Stomach (tissue), 9 donors: ENCODE measurements around the gene TRNP1. TPM values are rescaled to one million over a fixed set of nuclear protein-coding genes. Genes with fewer than 3 reads are reported as not detected.
"Not testable (repeated sequence)": the region's sequence is repeated elsewhere in the genome, so short reads cannot be mapped to it uniquely, and the experiment has no call there.

ENCODE experiments used
- DNase-seq, 2 donors: peaks; one replicate each; pipeline versions ENCODE4 v3.0.0 to v3.0.0-alpha.2; 2013 to 2019
- H3K27ac ChIP-seq, 5 donors: fragments of 200-600 bp in 4 of 5; sonication (generic) in 4 of 5; one replicate each; pipeline ENCODE4 v1.5.1; 2013 to 2019; ENCODE audit warnings: mild to moderate bottlenecking in 1 of 5, moderate library complexity in 1 of 5
- H3K27me3 ChIP-seq, 3 donors: fragments of 200-600 bp; sonication (generic); one replicate each; pipeline ENCODE4 v1.5.1; 2017 to 2019; ENCODE audit warnings: mixed run types in 1 of 3
- H3K36me3 ChIP-seq, 4 donors: fragments of 200-600 bp; sonication (generic); 1 replicate in 3 of 4; 2 replicates in 1 of 4; pipeline ENCODE4 v1.5.1; 2016 to 2019
- H3K4me1 ChIP-seq, 4 donors: fragments of 200-600 bp; sonication (generic); one replicate each; pipeline ENCODE4 v1.5.1; 2016 to 2019
- H3K4me3 ChIP-seq, 4 donors: fragments of 200-600 bp; sonication (generic) in 3 of 4; one replicate each; pipeline ENCODE4 v1.5.1; 2016 to 2019; ENCODE audit warnings: mild to moderate bottlenecking in 1 of 4
- H3K9me3 ChIP-seq, 4 donors: fragments of 200-600 bp; sonication (generic); one replicate each; pipeline ENCODE4 v1.5.1; 2016 to 2019
- EP300 ChIP-seq: sonication (generic); formaldehyde crosslinking; IDR thresholded peaks from one replicate; pipeline ENCODE4 v1.6.1; 2017; ENCODE audit warnings: antibody characterized with exemption
- POLR2A ChIP-seq, 4 donors: fragments of 450-650 bp; IDR thresholded peaks; one replicate each; pipeline ENCODE4 v1.6.1; 2016; ENCODE audit warnings: antibody characterized with exemption in 4 of 4, control low read depth in 2 of 4, mild to moderate bottlenecking in 1 of 4, moderate library complexity in 1 of 4
- POLR2AphosphoS5 ChIP-seq, 3 donors: sonication (generic); formaldehyde crosslinking; IDR thresholded peaks; one replicate each; pipeline ENCODE4 v1.6.1; 2016; ENCODE audit warnings: antibody characterized with exemption in 3 of 3
- WGBS, 5 donors: extraction: QIAGEN DNeasy Blood & Tissue Kit in 3 of 5; methylation state at CpG; one replicate each; pipeline versions ENCODE4 v1.1.5 to v1.1.7; 2013 to 2018; 5-methylcytosine and 5-hydroxymethylcytosine counted together
- intact Hi-C: fragments of 100-400 bp; cut with DNase I; formaldehyde crosslinking; loops from one replicate; pipeline ENCODE4 v1.15.1; 2023; ENCODE audit warnings: low total_unique reads
- polyA plus RNA-seq, 3 donors: library from polyadenylated mRNA; stranded (reverse); fragments of 200-250 nt; gene quantifications; one replicate each; pipeline ENCODE4 v1.2.3, GENCODE V29; 2013
- total RNA-seq, 5 donors: library from RNA; depleted of rRNA; stranded (reverse); fragments of >200 nt; gene quantifications; one replicate each; pipeline versions ENCODE4 v1.1.0 to v1.2.3, GENCODE V29; 2014 to 2016
- TF ChIP-seq, protein P1 (sequence below), 7 experiments: fragments of 450-650 bp in 4 of 7; fragments of 200-600 bp in 3 of 7; sonication (generic) in 3 of 7; IDR thresholded peaks; one replicate each; pipeline ENCODE4 v1.5.1; 2016 to 2019; ENCODE audit warnings: antibody characterized with exemption in 7 of 7, control low read depth in 2 of 7, mild to moderate bottlenecking in 1 of 7
- donor health status: healthy with polysubstance abuse.
- donor health status: Bipolar disorder and iron deficiency.
- donor health status: healthy.

TRNP1 gene
- total and polyA plus RNA-seq, 8 donors, result 1.7 to 216 (median 107) TPM

DNA sequence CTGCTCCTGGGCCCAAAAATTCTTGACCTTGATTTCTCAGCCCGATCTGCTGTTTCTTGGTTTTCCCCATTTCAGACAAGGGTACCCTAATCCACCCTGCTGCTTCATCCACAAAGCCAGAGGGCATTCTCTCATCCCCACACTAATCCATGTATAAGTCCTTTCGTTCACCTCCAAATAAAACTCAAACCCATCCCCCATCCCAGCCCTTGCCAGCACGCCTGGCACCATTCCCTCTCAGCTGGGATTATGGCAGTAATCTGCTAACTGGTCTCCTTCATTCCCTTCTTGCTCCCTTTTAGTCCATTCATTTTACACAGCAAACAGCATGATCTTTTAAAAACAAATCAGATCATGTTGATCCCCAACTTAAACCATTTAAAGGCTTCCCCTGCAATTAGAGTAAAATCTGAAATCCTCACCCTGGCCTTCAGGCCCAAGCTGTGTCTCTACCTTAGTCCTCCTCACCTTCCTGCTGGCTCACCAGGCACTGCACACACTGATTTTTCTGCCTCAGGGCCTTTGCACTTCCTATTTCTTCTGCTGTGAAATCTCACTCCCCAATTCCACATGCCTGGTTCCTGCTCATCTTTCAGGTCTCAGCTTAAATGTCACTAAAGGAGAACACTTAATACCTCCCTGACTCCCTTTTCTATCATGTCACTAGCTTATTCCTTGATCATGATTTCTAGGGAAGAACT, 12.2 kb upstream of the TRNP1 start:
- H3K36me3 ChIP-seq, result no peaks in the 10 kb centered on the region
- intact Hi-C loops, result no loop called here
- 59 to 70% (median 63%) methylated on average over 3 of the region's 3 CpGs for WGBS, 5 donors
- H3K4me1 ChIP-seq, result peaks cover 0 to 3% (median 0%) of the 10 kb centered on the region in 4 donors
- no peaks in the 10 kb centered on the region for H3K9me3 ChIP-seq
- H3K4me3 ChIP-seq, result no peak overlapping the region
- peaks cover 0 to 20% (median 0%) of the 10 kb centered on the region in 3 donors for H3K27me3 ChIP-seq
- DNase-seq, result no peak
- TF ChIP-seq POLR2A (IDR thresholded peaks at IDR 0.05) (no peak), POLR2AphosphoS5 (IDR thresholded peaks at IDR 0.05) (no peak), EP300 (no peak)
- TF ChIP-seq, protein P1, sequence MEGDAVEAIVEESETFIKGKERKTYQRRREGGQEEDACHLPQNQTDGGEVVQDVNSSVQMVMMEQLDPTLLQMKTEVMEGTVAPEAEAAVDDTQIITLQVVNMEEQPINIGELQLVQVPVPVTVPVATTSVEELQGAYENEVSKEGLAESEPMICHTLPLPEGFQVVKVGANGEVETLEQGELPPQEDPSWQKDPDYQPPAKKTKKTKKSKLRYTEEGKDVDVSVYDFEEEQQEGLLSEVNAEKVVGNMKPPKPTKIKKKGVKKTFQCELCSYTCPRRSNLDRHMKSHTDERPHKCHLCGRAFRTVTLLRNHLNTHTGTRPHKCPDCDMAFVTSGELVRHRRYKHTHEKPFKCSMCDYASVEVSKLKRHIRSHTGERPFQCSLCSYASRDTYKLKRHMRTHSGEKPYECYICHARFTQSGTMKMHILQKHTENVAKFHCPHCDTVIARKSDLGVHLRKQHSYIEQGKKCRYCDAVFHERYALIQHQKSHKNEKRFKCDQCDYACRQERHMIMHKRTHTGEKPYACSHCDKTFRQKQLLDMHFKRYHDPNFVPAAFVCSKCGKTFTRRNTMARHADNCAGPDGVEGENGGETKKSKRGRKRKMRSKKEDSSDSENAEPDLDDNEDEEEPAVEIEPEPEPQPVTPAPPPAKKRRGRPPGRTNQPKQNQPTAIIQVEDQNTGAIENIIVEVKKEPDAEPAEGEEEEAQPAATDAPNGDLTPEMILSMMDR (IDR thresholded peaks at IDR 0.05), result no peak
- no peak overlapping the region for H3K27ac ChIP-seq

GRCh38 chr1:26983863-26984262, 9.6 kb upstream of the TRNP1 start:
- intact Hi-C loops, result no loop called here
- Histone ChIP-seq H3K4me3 (no peak overlapping the region), H3K27me3 (peaks cover 0 to 20% (median 0%) of the 10 kb centered on the region in 3 donors), H3K9me3 (no peaks in the 10 kb centered on the region), H3K27ac (no peak overlapping the region), H3K4me1 (peaks cover 0 to 11% (median 4%) of the 10 kb centered on the region in 4 donors), H3K36me3 (no peaks in the 10 kb centered on the region)
- TF ChIP-seq EP300 (no peak), POLR2A (IDR thresholded peaks at IDR 0.05) (no peak), POLR2AphosphoS5 (IDR thresholded peaks at IDR 0.05) (no peak)
- TF ChIP-seq, protein P1 (IDR thresholded peaks at IDR 0.05), result no peak
- no peak for DNase-seq
- WGBS, 5 donors, result 65 to 78% (median 72%) methylated on average over 5 of the region's 5 CpGs

- Histone ChIP-seq H3K27me3 (peaks cover 0 to 20% (median 0%) of the 10 kb centered on the region in 3 donors), H3K4me1 (peaks cover 0 to 11% (median 4%) of the 10 kb centered on the region in 4 donors)
Observed at GRCh38 chr1:26984291-26984690, 9.2 kb upstream of the TRNP1 start.

DNA sequence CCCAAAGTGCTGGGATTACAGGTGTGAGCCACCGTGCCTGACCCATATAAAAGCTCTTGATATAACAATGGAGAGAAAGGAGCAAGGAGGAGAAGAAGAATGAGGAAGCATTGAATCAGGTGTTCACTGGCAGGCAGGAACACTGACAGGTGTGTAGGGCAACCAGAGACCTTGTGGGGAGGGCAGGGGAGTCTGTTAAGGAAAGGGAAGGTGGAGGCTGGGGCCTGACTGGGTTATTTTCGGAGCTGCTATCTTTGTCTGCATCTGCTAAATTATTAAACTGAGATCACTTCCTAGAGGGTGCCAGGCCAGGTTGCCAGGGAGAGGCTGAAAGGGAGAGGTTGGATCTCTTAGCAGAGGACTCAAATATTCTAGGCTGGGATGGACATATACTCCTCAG, 6.8 kb upstream of the TRNP1 start:
- WGBS, 5 donors, result 19 to 40% (median 32%) methylated on average over 2 of the region's 2 CpGs
- H3K36me3 ChIP-seq, result no peaks in the 10 kb centered on the region
- no peaks in the 10 kb centered on the region for H3K9me3 ChIP-seq
- peaks cover 0 to 30% (median 0%) of the 10 kb centered on the region in 3 donors for H3K27me3 ChIP-seq
- intact Hi-C loops, result no loop called here
- no peak for TF ChIP-seq EP300
- TF ChIP-seq POLR2A (IDR thresholded peaks at IDR 0.05), result no peak
- TF ChIP-seq, protein P1 (IDR thresholded peaks at IDR 0.05), result no peak
- TF ChIP-seq POLR2AphosphoS5 (IDR thresholded peaks at IDR 0.05), result peak in 2 of 3 donors; percentile 61 to 65
- peak; percentile 62 to 64 for DNase-seq
- H3K4me3 ChIP-seq, result no peak overlapping the region
- H3K27ac ChIP-seq, result peak overlapping the region; percentile 8 to 77 (median 58)
- H3K4me1 ChIP-seq, result peaks cover 10 to 21% (median 19%) of the 10 kb centered on the region in 4 donors

More at GRCh38 chr1:26984291-26984690, 9.2 kb upstream of the TRNP1 start:
- DNase-seq, result no peak
- intact Hi-C loops, result no loop called here
- TF ChIP-seq EP300, result no peak
- no peak for TF ChIP-seq POLR2AphosphoS5 (IDR thresholded peaks at IDR 0.05)
- no peak for TF ChIP-seq POLR2A (IDR thresholded peaks at IDR 0.05)
- TF ChIP-seq, protein P1 (IDR thresholded peaks at IDR 0.05), result no peak
- WGBS, 5 donors, result 82 to 89% (median 85%) methylated on average over 8 of the region's 8 CpGs
- Histone ChIP-seq H3K36me3 (no peaks in the 10 kb centered on the region), H3K4me3 (no peak overlapping the region), H3K9me3 (no peaks in the 10 kb centered on the region), H3K27ac (no peak overlapping the region)

- intact Hi-C loops, result loop anchor here (10.0 kb wide), 1 partner anchor 55 kb away; no protein-coding TSS in a partner anchor
- Histone ChIP-seq H3K27me3 (peaks cover 0 to 40% (median 12%) of the 10 kb centered on the region in 3 donors), H3K4me1 (peaks cover 29 to 42% (median 34%) of the 10 kb centered on the region in 4 donors), H3K27ac (peak overlapping the region in 3 of 5 donors; percentile 69 to 76 (median 71))
- H3K9me3 ChIP-seq, DNase-seq, H3K36me3 ChIP-seq, H3K4me3 ChIP-seq: not testable (repeated sequence)
- WGBS, 5 donors, result 81 to 90% (median 86%) methylated on average over 11 to 12 of the region's 12 CpGs
Observed at GRCh38 chr1:26989403-26990109, 3.9 kb upstream of the TRNP1 start.
